HepG2 (cell line): ENCODE results near the gene CCDC97. TPM values are rescaled to one million over a fixed set of nuclear protein-coding genes. Genes with fewer than 3 reads are reported as not detected.

Experiments
- ATM ChIP-seq: fragments of 450-650 bp; IDR thresholded peaks from 2 replicates; pipeline ENCODE4 v1.7.1; 2017; ENCODE audit warnings: mild to moderate bottlenecking, borderline replicate concordance
- BATF2 ChIP-seq: sonication (generic); formaldehyde crosslinking; IDR thresholded peaks from 2 replicates; pipeline ENCODE4 v1.8.0; 2022; ENCODE audit warnings: mild to moderate bottlenecking, missing genetic modification reagents, moderate library complexity
- DNMT1 ChIP-seq: sonication (generic); formaldehyde crosslinking; IDR thresholded peaks from 2 replicates; pipeline ENCODE4 v1.5.1; 2020; ENCODE audit warnings: mild to moderate bottlenecking, missing genetic modification reagents
- FOXM1 ChIP-seq: sonication (generic); formaldehyde crosslinking; IDR thresholded peaks from 2 replicates; pipeline ENCODE4 v1.5.0; 2020; ENCODE audit warnings: missing genetic modification reagents
- GMEB1 ChIP-seq: sonication (generic); formaldehyde crosslinking; IDR thresholded peaks from 2 replicates; pipeline ENCODE4 v1.5.1; 2020; ENCODE audit warnings: missing genetic modification reagents, mild to moderate bottlenecking, borderline replicate concordance
- KLF15 ChIP-seq: sonication (generic); formaldehyde crosslinking; IDR thresholded peaks from 2 replicates; pipeline ENCODE4 v1.8.1; 2023; ENCODE audit warnings: borderline replicate concordance, mild to moderate bottlenecking, inconsistent platforms, missing genetic modification reagents, mixed read lengths
- KLF16 ChIP-seq, 2 experiments: sonication (generic) in 1 of 2; formaldehyde crosslinking in 1 of 2; IDR thresholded peaks; 2 replicates each; pipeline versions ENCODE4 v1.6.1 to v1.8.0; 2016 to 2023; ENCODE audit warnings: missing genetic modification reagents in 2 of 2, missing compliant biosample characterization in 1 of 2
- MLXIP ChIP-seq: sonication (generic); formaldehyde crosslinking; IDR thresholded peaks from 2 replicates; pipeline ENCODE4 v1.9.0; 2021; ENCODE audit warnings: missing genetic modification reagents, borderline replicate concordance
- MXD4 ChIP-seq: IDR thresholded peaks from 2 replicates; pipeline ENCODE4 v1.6.1; 2016; ENCODE audit warnings: mild to moderate bottlenecking, missing biosample characterization, missing genetic modification reagents
- NCOA2 ChIP-seq: sonication (generic); formaldehyde crosslinking; IDR thresholded peaks from 2 replicates; pipeline ENCODE4 v1.8.0; 2022; ENCODE audit warnings: inconsistent platforms
- PHF5A ChIP-seq: IDR thresholded peaks from one replicate; pipeline ENCODE4 v1.6.1; 2018; ENCODE audit warnings: low read depth, missing genetic modification reagents; ENCODE audit not compliant: unreplicated experiment
- REXO4 ChIP-seq: sonication (generic); formaldehyde crosslinking; IDR thresholded peaks from 2 replicates; pipeline ENCODE4 v1.8.0; 2022; ENCODE audit warnings: missing genetic modification reagents, mild to moderate bottlenecking, borderline replicate concordance
- SMAD3 ChIP-seq: sonication (generic); formaldehyde crosslinking; IDR thresholded peaks from 2 replicates; pipeline ENCODE4 v1.4.0; 2020; ENCODE audit warnings: missing genetic modification reagents
- TARDBP ChIP-seq: sonication (generic); formaldehyde crosslinking; IDR thresholded peaks from 2 replicates; pipeline ENCODE4 v1.8.0; 2022; ENCODE audit warnings: mild to moderate bottlenecking, missing genetic modification reagents
- ZEB1 ChIP-seq: IDR thresholded peaks from 2 replicates; pipeline ENCODE4 v1.6.1; 2012; ENCODE audit warnings: mild to moderate bottlenecking, low read depth, inconsistent platforms; ENCODE audit not compliant: insufficient replicate concordance
- ZNF101 ChIP-seq: sonication (generic); formaldehyde crosslinking; IDR thresholded peaks from 2 replicates; pipeline ENCODE4 v1.4.0; 2020; ENCODE audit warnings: mild to moderate bottlenecking, low read depth, missing genetic modification reagents, borderline replicate concordance
- ZNF121 ChIP-seq: sonication (generic); formaldehyde crosslinking; IDR thresholded peaks from 2 replicates; pipeline ENCODE4 v1.5.0; 2020; ENCODE audit warnings: mild to moderate bottlenecking, missing genetic modification reagents
- ZNF33A ChIP-seq: sonication (generic); formaldehyde crosslinking; IDR thresholded peaks from 2 replicates; pipeline ENCODE4 v1.5.1; 2020; ENCODE audit warnings: missing genetic modification reagents, mild to moderate bottlenecking, moderate library complexity, borderline replicate concordance
- ZNF710 ChIP-seq: sonication (generic); formaldehyde crosslinking; IDR thresholded peaks from 2 replicates; pipeline ENCODE4 v1.5.0; 2020; ENCODE audit warnings: mild to moderate bottlenecking, missing genetic modification reagents, borderline replicate concordance
- polyA plus RNA-seq, 8 experiments: library from polyadenylated mRNA; depleted of rRNA in 3 of 8; stranded (reverse) in 7 of 8; unstranded in 1 of 8; fragments of >200 nt; fragmentation: Illumina TruSeq in 4 of 8; extraction: Trizol in 4 of 8; gene quantifications; 2 replicates each; pipeline versions ENCODE4 v1.2.1 to v1.2.3, GENCODE V29; 2011 to 2016; ENCODE audit warnings: low read depth in 4 of 8, missing spikeins in 1 of 8, mixed read lengths in 1 of 8; ENCODE audit not compliant: insufficient read depth in 1 of 8
- total RNA-seq, 5 experiments: library from RNA; depleted of rRNA; stranded (reverse); fragments of >200 nt; fragmentation: Illumina TruSeq; extraction: Trizol; gene quantifications; 2 replicates each; pipeline ENCODE4 v1.2.3, GENCODE V29; 2016; ENCODE audit warnings: low read depth in 1 of 5
- TF ChIP-seq, protein P1 (sequence below): sonication (generic); formaldehyde crosslinking; IDR thresholded peaks from 2 replicates; pipeline ENCODE4 v1.4.0; 2020; ENCODE audit warnings: missing genetic modification reagents, mild to moderate bottlenecking, borderline replicate concordance

Gene CCDC97
- total and polyA plus RNA-seq, 2 of the 13 experiments (the other 11 are each of a cell fraction or from before 2014, with no cell fraction given) = 6.2 to 7.3 TPM

DNA sequence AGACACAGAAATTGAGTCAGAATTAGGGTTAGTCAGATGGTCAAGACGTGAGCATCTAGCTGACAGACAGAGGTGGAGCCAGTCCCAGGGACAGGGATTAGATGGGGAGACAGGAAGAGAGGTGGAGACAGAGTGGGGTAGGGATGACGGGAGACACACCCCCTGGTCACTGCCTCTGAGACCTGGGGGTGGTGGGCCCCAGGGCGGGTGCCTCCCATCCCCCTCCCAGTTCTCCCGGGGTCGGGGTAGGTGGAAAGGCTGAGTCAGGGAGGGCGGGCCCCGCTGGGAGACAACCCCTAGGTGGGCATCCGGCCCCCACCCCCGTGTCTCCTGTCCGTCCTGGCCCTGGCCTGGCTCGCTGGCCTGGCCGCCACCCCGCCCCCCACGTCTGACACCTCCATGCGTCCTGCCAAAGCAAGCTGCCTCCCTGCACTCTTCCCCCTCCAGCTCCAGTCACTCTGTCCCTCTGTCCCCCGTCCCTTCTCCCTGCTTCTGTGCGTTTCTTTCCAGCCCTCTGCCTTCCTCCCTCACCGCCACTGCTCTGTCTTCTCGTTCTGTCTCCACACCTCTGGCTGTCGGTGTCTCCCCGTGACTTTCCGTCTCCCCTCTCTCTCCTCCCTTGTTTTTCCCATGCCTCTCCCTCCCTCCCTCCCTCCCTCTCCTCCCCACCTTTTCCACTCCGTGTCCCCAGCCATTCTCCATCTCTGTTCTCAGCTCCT, 15.1 kb downstream of the CCDC97 start (continued):
- TF ChIP-seq MLXIP (CRISPR knock-in tag) = no peak
- no peak for TF ChIP-seq ZNF33A (CRISPR knock-in tag)
- no peak for TF ChIP-seq ZNF121
- peak; percentile 30; the same call in 1 of the 2 replicates for TF ChIP-seq MXD4 (CRISPR knock-in tag)
- TF ChIP-seq ZNF710 = peak; percentile 63; the same call in 1 of the 2 replicates
- 0 out of 2 replicates have a peak, but pooled peaks have one; percentile 26 for TF ChIP-seq SMAD3
- no peak for TF ChIP-seq FOXM1 (CRISPR knock-in tag)
- TF ChIP-seq GMEB1 = no peak
- TF ChIP-seq, protein P1, sequence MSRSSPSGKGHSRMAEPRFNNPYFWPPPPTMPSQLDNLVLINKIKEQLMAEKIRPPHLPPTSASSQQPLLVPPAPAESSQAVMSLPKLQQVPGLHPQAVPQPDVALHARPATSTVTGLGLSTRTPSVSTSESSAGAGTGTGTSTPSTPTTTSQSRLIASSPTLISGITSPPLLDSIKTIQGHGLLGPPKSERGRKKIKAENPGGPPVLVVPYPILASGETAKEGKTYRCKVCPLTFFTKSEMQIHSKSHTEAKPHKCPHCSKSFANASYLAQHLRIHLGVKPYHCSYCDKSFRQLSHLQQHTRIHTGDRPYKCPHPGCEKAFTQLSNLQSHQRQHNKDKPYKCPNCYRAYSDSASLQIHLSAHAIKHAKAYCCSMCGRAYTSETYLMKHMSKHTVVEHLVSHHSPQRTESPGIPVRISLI = no peak
- peak; percentile 31; the same call in 1 of the 2 replicates for TF ChIP-seq NCOA2 (CRISPR knock-in tag)
- no peak for TF ChIP-seq ZEB1
- TF ChIP-seq DNMT1 (CRISPR knock-in tag) = no peak
- TF ChIP-seq BATF2 (CRISPR knock-in tag) = no peak
- TF ChIP-seq PHF5A = no peak
- TF ChIP-seq KLF16 (CRISPR knock-in tag; IDR thresholded peaks at IDR 0.05) = peak in 1 of 2 experiments; percentile 65; a peak in 1 of 4 replicates
- no peak for TF ChIP-seq ZNF101 (CRISPR knock-in tag)
- TF ChIP-seq ATM = no peak
- TF ChIP-seq REXO4 (CRISPR knock-in tag) = no peak
- no peak; the same call in 1 of the 2 replicates for TF ChIP-seq TARDBP
- TF ChIP-seq KLF15 (CRISPR knock-in tag) = no peak
